ENCODE measurements around the gene EXT2.

GRCh38 chr11:44066732-44067141 is 28.7 kb upstream of the EXT2 start:
- TF ChIP-seq, protein P1, sequence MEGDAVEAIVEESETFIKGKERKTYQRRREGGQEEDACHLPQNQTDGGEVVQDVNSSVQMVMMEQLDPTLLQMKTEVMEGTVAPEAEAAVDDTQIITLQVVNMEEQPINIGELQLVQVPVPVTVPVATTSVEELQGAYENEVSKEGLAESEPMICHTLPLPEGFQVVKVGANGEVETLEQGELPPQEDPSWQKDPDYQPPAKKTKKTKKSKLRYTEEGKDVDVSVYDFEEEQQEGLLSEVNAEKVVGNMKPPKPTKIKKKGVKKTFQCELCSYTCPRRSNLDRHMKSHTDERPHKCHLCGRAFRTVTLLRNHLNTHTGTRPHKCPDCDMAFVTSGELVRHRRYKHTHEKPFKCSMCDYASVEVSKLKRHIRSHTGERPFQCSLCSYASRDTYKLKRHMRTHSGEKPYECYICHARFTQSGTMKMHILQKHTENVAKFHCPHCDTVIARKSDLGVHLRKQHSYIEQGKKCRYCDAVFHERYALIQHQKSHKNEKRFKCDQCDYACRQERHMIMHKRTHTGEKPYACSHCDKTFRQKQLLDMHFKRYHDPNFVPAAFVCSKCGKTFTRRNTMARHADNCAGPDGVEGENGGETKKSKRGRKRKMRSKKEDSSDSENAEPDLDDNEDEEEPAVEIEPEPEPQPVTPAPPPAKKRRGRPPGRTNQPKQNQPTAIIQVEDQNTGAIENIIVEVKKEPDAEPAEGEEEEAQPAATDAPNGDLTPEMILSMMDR (IDR thresholded peaks at IDR 0.05): no peak
- TF ChIP-seq EP300 (IDR thresholded peaks at IDR 0.05): no peak
